GM18858 (cell line): ENCODE results near the gene CHRNA9.

ENCODE experiments used
- ATAC-seq: cut with Tn5 transposase; IDR thresholded peaks from one replicate; pipeline ENCODE4 v1.9.1; 2021; ENCODE audit not compliant: unreplicated experiment

CHRNA9 gene

DNA sequence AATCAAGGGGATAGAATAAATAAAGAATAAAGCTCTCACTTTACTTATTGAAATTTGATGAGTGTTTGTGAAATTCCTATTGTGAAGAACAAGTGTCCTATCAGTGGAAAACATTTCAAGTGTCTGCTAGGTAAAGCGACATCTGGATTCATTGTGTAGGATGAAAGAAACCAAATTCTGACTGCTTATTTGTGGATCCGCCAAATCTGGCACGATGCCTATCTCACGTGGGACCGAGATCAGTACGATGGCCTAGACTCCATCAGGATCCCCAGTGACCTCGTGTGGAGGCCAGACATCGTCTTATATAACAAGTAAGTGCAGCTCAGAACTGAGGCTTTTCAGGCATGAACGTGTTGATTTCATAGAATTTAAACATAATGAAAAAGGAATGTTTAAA lies 1.9 kb downstream of the CHRNA9 start:
- no peak for ATAC-seq

GRCh38 chr4:40337523-40337922 lies 2.4 kb downstream of the CHRNA9 start:
- ATAC-seq, result no peak

DNA sequence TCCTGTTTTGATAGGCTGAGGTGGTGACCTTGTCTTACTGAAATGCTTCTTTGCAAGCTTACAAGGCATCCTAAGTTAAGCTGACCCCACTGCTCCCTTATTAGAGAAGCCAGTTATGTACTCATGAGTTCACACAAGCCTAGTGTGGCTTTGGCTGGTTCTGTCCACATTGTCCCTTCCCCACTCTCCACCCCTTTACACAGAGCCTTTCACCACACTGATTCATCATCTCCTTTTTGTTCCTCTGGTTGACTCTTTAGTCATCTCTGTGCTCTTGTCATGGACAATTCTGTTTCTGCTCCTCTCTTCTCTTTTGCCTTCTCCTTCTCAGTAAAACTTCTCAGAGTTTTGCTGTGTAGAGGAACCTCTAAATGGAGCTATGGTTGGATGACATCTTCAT lies 4.9 kb downstream of the CHRNA9 start:
- no peak for ATAC-seq

GRCh38 chr4:40347472-40347871 lies 12.3 kb downstream of the CHRNA9 start:
- ATAC-seq, result no peak

GRCh38 chr4:40348000-40348399 lies 12.9 kb downstream of the CHRNA9 start:
- ATAC-seq, result no peak

- no peak for ATAC-seq
Observed at GRCh38 chr4:40349561-40350198, 14.5 kb downstream of the CHRNA9 start.

DNA sequence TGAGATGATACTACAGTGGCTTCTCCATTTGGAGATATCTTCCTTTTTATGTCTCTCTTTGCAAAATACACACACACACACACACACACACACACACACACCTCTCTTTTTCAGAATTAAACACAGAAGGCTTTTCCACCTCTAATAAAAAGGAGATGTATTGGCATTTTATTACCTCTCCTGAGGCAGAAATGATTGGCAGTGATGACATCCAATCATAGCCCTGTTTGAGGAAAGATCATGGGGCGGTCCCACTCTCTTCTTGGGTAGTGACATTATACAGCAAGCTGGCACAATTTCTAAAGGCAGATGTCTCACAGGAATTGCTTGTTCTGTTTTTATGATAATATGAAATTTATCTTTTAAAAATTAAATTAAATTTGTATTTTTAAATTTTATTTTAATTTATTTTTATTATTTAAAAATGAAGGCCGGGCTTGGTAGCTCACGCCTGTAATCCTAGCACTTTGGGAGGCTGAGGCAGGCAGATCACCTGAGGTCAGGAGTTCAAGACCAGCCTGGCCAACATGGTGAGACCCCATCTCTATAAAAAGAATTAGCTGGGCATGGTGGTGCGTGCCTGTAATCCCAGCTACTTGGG lies 15.6 kb downstream of the CHRNA9 start:
- no peak for ATAC-seq

- no peak for ATAC-seq
Observed at GRCh38 chr4:40354158-40354557, 19.0 kb downstream of the CHRNA9 start.

GRCh38 chr4:40355131-40355530 lies 20.0 kb downstream of the CHRNA9 start:
- ATAC-seq, result no peak

GRCh38 chr4:40357738-40358137 lies 22.6 kb downstream of the CHRNA9 start:
- ATAC-seq, result no peak

- no peak for ATAC-seq
Observed at GRCh38 chr4:40361338-40361737, 26.2 kb downstream of the CHRNA9 start.

DNA sequence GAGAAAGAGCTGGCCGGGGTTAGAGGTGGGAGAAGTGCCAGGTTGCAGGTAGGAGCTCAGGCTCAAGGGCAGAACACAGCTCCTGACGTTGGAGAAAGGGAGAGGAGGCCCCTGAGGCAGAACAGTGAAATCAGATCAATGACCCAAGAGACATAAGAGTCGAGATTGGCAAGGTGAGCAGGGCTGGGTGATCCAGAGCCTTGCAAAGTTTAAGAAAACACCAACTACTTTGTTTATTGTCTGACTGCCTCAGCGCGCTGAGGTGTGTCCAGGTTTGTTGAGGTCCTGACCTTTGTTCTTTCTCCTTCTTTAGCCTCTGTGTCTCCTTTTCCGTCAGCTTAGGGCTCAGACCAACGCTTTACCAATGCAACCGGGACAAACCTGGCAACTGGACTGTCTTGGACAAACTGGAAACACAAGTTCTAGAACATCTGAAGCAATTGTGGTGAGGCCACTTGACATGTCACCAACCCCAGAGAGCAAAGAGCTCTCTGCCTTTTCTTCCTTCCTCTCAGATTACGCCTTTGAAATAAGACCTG lies 28.3 kb downstream of the CHRNA9 start:
- ATAC-seq, result no peak

DNA sequence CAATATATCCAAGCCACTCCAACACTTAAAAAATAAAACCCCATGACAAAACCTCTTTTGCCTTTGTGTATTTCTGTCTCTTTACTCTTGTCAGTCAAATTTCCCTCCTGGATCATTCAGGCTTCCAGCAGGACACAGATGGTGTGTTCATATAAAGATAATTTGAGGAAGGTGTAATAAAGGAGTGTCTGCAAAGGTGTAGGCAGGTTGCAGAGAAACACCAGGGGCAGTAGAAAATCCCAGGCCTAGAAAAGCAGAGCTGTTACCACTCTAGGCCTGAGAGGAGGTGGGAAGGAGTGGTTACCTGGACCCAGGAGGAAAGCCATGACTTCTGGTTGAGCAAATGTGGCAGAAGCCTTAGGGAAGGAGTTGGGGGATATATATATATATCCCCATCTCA lies 28.8 kb downstream of the CHRNA9 start:
- ATAC-seq, result no peak

GRCh38 chr4:40365766-40366165 lies 30.6 kb downstream of the CHRNA9 start:
- no peak for ATAC-seq

DNA sequence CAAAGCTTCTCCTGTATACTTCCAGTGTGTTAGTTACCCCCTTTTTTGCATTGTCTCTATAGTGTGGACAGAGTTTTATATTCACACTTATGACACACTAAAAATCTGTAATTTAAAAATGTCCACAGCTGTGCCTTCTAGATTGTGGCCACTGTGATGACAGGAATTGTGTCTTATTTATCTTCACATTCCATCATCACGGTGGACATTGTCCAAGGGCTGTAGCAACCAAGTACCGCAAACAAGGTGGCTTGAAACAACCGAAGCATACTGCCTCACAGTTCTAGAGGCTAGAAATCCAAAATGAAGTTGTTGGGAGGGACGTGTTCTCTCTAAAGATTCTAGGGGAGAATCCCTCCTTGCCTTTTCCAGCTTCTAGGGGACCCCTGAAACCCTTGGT lies 32.3 kb downstream of the CHRNA9 start:
- no peak for ATAC-seq

DNA sequence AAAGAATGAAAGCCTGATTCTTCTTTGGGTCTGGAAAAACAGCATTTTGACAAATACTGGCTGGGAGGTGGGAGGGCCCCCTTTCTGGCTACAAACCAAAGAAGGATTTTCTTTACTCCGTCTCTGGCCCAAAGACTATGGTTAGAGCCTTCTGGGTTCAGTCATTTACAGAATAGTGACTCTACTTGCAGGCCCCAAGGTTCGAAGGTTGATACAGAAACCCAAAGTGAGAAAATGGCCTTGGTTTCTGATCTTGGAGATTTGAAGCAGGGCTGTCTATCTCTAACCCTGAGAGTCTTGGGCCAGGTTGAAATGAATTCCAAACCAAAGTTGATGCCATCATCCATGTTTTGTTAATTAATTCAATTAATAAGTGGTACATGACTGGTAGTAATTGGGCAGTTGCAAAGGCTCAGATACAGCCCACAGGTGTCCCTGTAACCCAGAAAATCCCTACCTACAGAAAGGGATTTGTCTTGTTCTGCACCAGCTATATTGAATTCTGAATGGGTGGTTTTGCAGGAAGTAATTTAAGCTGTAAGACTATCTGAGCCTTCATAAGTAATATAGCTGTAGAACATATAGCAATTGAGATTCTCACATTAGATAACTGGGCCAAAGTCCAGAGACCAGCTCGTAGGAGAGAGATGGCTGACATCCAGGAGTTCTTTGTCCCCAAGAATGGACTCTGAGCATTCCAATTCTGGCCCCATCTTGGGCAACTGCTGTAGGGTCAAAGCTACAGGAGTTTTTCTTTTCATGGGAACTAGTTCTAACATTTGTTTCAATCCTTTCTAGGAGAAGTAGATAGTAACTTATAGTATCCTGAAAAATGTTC lies 34.5 kb downstream of the CHRNA9 start:
- ATAC-seq, result peak; percentile 60

DNA sequence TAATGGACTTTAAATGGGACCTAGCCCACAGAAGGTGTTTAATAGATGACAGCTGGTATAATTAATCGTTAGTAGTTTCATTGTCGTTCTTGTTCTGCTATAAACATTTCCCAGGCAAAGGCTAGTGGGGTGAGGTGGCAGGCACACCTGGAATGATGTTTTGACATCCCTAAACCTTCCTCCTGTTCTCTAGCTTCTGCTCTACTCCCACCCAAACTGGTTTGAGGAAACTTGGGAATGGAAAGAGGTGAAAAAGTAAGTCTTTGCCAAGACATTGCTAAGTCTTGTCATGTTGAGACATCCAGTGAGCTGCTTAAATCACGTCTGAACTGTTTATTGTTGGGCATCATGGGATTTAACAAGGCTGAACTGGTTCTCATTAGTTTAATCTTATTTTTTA lies 37.5 kb downstream of the CHRNA9 start:
- ATAC-seq, result no peak

GRCh38 chr4:40373636-40374035 lies 38.5 kb downstream of the CHRNA9 start:
- ATAC-seq, result no peak

GRCh38 chr4:40375095-40375494 lies 40.0 kb downstream of the CHRNA9 start:
- no peak for ATAC-seq

- no peak for ATAC-seq
Observed at GRCh38 chr4:40375620-40376019, 40.5 kb downstream of the CHRNA9 start.

DNA sequence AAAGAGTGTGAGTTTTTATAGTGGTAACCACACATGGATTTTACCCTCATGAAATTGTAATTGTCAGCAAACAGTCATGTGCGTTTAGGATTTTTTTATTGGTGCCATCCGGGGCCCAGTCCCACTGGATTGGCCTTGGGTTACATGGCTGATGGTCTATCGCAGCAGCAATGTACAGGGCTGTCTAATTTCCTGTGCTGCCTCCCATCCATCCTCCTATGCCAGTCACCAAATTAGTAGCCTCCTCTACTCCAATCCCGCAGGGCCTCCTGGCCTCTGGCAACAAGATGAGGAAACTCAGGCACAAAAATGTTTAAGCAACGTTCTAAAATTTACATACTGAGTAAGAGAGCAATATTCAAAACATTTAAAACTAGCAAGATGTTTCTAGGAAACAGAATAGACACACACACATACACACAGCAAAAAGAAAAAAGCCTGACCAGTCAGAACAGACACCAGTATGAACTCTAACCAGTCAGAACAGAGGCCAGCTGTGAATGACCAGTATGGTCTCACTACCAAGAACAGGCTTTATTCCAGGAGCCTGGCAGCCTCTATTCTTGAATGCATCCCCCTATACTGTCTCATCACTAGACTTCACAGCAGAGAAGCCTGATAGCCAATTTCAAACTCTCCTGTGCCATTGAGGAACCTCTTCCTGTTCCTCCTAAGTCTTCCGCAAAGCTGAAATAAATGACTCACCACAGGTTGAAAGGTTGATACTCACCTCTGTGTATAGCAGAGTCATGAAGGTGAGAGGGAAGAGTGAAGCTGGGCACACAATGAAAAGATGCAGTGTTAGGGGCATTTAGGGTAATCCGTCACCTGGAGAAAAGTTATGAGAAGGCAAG lies 42.6 kb downstream of the CHRNA9 start:
- no peak for ATAC-seq
